ENCODE measurements around the gene CHTF18.
"Not testable (repeated sequence)": the region's sequence is repeated elsewhere in the genome, so short reads cannot be mapped to it uniquely, and the experiment has no call there.

Gene CHTF18

GRCh38 chr16:751152-752006 is 37.0 kb upstream of the CHTF18 start:
- no peak overlapping the region for H3K4me3 ChIP-seq (ENCODE audit: low read length)
- TF ChIP-seq, protein P1, sequence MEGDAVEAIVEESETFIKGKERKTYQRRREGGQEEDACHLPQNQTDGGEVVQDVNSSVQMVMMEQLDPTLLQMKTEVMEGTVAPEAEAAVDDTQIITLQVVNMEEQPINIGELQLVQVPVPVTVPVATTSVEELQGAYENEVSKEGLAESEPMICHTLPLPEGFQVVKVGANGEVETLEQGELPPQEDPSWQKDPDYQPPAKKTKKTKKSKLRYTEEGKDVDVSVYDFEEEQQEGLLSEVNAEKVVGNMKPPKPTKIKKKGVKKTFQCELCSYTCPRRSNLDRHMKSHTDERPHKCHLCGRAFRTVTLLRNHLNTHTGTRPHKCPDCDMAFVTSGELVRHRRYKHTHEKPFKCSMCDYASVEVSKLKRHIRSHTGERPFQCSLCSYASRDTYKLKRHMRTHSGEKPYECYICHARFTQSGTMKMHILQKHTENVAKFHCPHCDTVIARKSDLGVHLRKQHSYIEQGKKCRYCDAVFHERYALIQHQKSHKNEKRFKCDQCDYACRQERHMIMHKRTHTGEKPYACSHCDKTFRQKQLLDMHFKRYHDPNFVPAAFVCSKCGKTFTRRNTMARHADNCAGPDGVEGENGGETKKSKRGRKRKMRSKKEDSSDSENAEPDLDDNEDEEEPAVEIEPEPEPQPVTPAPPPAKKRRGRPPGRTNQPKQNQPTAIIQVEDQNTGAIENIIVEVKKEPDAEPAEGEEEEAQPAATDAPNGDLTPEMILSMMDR (IDR thresholded peaks at IDR 0.05; ENCODE audit: insufficient read depth, low read depth, low read length, missing control alignments): no peak
- no peak for DNase-seq (ENCODE audit: low read depth)

- TF ChIP-seq, protein P1 (IDR thresholded peaks at IDR 0.05; ENCODE audit: insufficient read depth, low read depth, low read length, missing control alignments): no peak
- DNase-seq (ENCODE audit: low read depth): no peak
- no peak overlapping the region for H3K4me3 ChIP-seq (ENCODE audit: low read length)
Observed at GRCh38 chr16:752007-752312, 36.5 kb upstream of the CHTF18 start.

DNA sequence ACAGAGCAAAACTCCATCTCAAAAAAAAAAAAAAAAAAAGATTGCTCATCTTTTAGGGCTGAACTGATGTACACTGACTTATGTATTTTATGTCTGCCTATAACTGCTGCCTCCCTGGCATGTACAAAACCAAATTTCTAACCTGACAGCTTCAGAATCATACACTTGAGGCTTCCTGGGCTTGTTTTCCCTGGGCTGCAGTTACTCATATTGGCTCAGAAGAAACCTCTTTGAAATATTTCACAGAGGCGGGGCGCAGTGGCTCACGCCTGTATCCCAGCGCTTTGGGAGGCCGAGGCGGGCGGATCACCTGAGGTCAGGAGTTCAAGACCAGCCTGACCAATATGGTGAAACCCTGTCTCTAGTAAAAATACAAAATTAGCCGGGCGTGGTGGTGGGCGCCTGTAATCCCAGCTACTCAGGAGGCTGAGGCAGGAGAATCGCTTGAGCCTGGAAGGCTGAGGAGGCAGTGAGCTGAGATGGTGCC is 34.3 kb upstream of the CHTF18 start:
- not testable (repeated sequence) for H3K4me3 ChIP-seq (ENCODE audit: low read length); DNase-seq (ENCODE audit: low read depth)

GRCh38 chr16:754656-755055 is 33.8 kb upstream of the CHTF18 start:
- DNase-seq (ENCODE audit: low read depth): no peak
- H3K4me3 ChIP-seq (ENCODE audit: low read length): no peak overlapping the region
- TF ChIP-seq, protein P1 (IDR thresholded peaks at IDR 0.05; ENCODE audit: insufficient read depth, low read depth, low read length, missing control alignments): no peak

GRCh38 chr16:756428-756827 is 32.0 kb upstream of the CHTF18 start:
- H3K4me3 ChIP-seq (ENCODE audit: low read length): no peak overlapping the region
- peak; percentile 23 for DNase-seq (ENCODE audit: low read depth)
- TF ChIP-seq, protein P1 (IDR thresholded peaks at IDR 0.05; ENCODE audit: insufficient read depth, low read depth, low read length, missing control alignments): no peak

DNA sequence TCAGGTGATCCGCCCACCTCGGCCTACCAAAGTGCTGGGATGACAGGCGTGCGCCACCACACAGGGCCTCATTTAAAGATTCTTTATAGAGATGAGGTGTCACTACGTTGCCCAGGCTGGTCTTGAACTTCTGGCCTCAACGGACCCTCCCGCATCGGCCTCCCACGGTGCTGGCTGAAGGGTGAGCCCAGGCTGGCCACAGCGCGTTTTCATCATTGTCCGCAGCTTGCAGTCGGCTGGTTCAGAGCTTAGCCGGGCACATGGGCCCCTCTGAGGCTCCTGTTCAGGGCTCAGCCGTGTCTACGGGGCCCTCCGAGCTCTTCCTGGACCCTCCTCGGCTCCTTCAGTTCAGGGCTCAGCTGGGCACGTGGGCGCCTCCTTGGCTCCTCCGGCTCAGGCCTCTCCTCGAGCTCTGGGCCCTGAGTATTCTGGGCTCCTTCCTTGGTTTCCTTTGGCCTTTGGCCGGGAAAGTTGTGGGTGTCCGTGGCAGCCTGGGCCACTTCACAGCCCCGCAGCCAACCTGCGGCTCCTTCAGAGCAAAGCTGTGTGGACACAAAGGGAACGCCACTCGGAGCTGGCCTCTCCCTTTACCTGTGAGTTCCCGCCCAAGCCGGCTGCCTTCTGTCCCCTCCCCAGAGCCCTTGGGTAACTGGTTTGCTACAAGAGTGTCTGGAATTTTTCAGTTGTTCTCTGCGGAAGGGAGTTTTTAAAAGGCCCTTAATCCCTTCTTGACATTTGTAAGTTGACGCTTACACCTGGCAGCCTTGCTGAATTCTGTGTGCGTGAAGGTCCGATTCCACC is 29.1 kb upstream of the CHTF18 start:
- TF ChIP-seq, protein P1 (IDR thresholded peaks at IDR 0.05; ENCODE audit: insufficient read depth, low read depth, low read length, missing control alignments): no peak
- no peak overlapping the region for H3K4me3 ChIP-seq (ENCODE audit: low read length)
- peak; percentile 60 for DNase-seq (ENCODE audit: low read depth)

DNA sequence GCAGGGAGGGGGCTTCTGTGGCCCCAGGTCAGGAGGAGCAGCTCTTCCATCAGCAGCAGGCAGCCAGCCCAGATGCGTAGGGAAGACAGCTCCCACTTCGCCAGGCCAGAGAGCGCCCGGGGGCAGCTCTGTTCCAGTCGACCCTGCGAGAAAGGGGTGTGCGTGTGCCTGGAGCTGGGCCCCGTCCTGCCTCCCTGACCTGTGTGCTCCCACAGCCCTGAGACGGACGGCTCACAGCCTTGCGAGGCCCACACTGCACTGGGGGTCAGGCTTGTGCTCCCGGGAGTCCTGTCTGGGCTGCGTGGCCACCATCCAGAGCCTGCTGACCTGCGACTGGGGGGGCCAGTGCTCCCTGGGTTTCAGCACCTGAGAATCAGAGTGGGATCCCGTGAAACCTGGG is 28.4 kb upstream of the CHTF18 start:
- DNase-seq (ENCODE audit: low read depth): no peak
- TF ChIP-seq, protein P1 (IDR thresholded peaks at IDR 0.05; ENCODE audit: insufficient read depth, low read depth, low read length, missing control alignments): no peak
- H3K4me3 ChIP-seq (ENCODE audit: low read length): no peak overlapping the region
